NCI-H146 (cell line): ENCODE data around the gene TP53TG3B.
"Not testable (repeated sequence)": the region's sequence is repeated elsewhere in the genome, so short reads cannot be mapped to it uniquely, and the experiment has no call there.

Experiments used
- DNase-seq: peaks from one replicate; lab custom pipeline; 2025; lab: John Stamatoyannopoulos, UW

Gene TP53TG3B

GRCh38 chr16:33360541-33360940 is at the start of gene TP53TG3B:
TP53TG3B (plus strand) TSS chr16:33360841; CDS start chr16:33360909, 68 bp downstream.
- not testable (repeated sequence) for DNase-seq

DNA sequence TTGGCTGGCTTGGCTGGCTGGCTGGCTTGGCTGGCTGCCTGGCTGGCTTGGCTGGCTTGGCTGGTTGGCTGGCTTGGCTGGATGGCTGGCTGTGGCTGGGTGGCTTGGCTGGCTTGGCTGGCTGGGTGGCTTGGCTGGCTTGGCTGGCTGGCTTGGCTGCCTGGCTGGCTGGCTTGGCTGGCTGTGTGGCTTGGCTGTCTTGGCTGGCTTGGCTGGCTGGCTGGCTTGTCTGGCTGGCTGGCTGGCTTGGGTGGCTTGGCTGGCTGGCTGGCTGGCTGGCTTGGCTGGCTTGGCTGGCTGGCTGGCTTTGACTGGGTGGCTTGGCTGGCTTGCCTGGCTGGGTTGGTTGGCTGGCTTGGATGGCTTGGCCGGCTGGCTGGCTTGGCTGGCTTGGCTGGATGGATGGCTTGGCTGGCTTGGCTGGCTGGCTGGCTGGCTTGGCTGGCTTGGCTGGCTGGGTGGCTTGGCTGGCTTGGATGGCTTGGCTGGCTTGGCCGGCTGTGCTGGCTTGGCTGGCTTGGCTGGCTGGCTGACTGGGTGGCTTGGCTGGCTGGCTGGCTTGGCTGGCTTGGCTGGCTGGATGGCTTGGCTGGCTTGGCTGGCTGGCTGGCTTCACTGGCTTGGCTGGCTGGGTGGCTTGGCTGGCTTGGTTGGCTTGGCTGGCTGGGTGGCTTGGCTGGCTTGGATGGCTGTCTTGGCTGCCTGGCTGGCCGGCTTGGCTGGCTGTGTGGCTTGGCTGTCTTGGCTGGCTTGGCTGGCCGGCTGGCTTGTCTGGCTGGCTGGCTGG is 24.2 kb upstream of the TP53TG3B start:
- not testable (repeated sequence) for DNase-seq

DNA sequence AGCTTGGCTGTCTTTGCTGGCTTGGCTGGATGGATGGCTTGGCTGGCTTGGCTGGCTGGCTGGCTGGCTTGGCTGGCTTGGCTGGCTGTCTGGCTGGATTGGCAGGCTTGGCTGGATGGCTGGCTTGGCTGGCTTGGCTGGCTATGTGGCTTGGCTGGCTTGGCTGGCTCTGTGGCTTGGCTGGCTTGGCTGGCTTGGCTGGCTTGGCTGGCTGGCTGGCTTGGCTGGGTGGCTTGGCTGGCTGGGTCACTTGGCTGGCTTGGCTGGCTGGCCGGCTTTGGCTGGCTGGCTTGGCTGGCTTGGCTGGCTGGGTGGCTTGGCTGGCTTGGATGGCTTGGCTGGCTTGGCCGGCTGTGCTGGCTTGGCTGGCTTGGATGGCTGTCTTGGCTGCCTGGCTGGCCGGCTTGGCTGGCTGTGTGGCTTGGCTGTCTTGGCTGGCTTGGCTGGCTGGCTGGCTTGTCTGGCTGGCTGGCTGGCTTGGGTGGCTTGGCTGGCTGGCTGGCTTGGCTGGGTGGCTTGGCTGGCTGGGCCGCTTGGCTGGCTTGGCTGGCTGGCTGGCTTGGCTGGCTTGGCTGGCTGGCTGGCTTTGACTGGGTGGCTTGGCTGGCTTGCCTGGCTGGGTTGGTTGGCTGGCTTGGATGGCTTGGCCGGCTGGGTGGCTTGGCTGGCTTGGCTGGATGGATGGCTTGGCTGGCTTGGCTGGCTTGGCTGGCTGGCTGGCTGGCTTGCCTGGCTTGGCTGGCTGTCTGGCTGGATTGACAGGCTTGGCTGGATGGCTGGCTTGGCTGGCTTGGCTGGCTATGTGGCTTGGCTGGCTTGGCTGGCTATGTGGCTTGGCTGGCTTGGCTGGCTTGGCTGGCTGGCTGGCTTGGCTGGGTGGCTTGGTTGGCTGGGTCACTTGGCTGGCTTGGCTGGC is 22.8 kb upstream of the TP53TG3B start:
- DNase-seq = not testable (repeated sequence)

DNA sequence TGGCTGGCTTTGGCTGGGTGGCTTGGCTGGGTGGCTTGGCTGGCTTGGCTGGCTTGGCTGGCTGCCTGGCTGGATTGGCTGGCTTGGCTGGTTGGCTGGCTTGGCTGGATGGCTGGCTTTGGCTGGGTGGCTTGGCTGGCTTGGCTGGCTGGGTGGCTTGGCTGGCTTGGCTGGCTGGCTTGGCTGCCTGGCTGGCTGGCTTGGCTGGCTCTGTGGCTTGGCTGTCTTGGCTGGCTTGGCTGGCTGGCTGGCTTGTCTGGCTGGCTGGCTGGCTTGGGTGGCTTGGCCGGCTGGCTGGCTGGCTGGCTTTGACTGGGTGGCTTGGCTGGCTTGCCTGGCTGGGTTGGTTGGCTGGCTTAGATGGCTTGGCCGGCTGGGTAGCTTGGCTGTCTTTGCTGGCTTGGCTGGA is 22.1 kb upstream of the TP53TG3B start:
- DNase-seq = not testable (repeated sequence)

DNA sequence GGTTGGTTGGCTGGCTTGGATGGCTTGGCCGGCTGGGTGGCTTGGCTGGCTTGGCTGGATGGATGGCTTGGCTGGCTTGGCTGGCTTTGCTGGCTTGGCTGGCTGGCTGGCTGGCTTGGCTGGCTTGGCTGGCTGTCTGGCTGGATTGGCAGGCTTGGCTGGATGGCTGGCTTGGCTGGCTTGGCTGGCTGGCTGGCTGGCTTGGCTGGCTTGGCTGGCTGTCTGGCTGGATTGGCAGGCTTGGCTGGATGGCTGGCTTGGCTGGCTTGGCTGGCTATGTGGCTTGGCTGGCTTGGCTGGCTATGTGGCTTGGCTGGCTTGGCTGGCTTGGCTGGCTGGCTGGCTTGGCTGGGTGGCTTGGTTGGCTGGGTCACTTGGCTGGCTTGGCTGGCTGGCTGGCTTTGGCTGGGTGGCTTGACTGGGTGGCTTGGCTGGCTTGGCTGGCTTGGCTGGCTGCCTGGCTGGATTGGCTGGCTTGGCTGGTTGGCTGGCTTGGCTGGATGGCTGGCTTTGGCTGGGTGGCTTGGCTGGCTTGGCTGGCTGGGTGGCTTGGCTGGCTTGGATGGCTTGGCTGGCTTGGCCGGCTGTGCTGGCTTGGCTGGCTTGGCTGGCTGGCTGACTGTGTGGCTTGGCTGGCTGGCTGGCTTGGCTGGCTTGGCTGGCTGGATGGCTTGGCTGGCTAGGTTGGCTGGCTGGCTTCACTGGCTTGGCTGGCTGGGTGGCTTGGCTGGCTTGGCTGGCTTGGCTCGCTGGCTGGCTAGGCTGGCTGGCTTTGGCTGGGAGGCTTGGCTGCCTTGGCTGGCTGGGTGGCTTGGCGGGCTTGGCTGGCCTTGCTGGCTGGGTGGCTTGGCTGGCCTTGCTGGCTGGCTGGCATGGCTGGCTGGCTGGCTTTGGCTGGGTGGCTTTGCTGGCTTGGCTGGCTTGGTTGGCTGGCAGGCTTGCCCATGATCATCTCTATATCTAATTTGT is 21.3 kb upstream of the TP53TG3B start:
- DNase-seq = not testable (repeated sequence)
